SU-DHL-6 (cell line): ENCODE measurements around the gene FAM78B.

Experiments
- H2AFZ ChIP-seq: fragments of 200-600 bp; sonication (generic); 2 replicates; pipeline ENCODE4 v1.6.1; 2014; ENCODE audit warnings: low read depth, mild to moderate bottlenecking, moderate library complexity, mixed read lengths, antibody characterized with exemption, low read length; ENCODE audit not compliant: severe bottlenecking
- H3F3A ChIP-seq: fragments of 200-600 bp; shearing (Covaris generic); 2 replicates; pipeline ENCODE4 v1.6.0; 2016; ENCODE audit warnings: antibody characterized with exemption, mild to moderate bottlenecking; ENCODE audit not compliant: insufficient read depth
- H3K27ac ChIP-seq: fragments of 200-600 bp; sonication (generic); 2 replicates; pipeline ENCODE4 v1.5.1; 2016; ENCODE audit warnings: low read depth, mild to moderate bottlenecking, low read length, moderate library complexity, mixed read lengths
- H3K27me3 ChIP-seq: fragments of 200-600 bp; sonication (generic), shearing (Covaris generic); 2 replicates; pipeline ENCODE4 v1.6.0; 2014; ENCODE audit warnings: mild to moderate bottlenecking, low read length
- H3K36me3 ChIP-seq: fragments of 200-600 bp; sonication (generic); 2 replicates; pipeline ENCODE4 v1.6.1; 2014; ENCODE audit warnings: mild to moderate bottlenecking, low read length, mixed read lengths
- H3K4me2 ChIP-seq: fragments of 300-600, 200-600 bp; shearing (Covaris generic), sonication (generic); 2 replicates; pipeline ENCODE4 v1.6.0; 2014; ENCODE audit warnings: low read length, low read depth, mild to moderate bottlenecking; ENCODE audit not compliant: poor library complexity, severe bottlenecking
- H3K4me3 ChIP-seq: fragments of 200-600 bp; sonication (generic); 2 replicates; pipeline ENCODE4 v1.5.1; 2014; ENCODE audit warnings: antibody characterized with exemption, low read length, mild to moderate bottlenecking, mixed read lengths; ENCODE audit not compliant: insufficient read depth, poor library complexity, severe bottlenecking
- H3K79me2 ChIP-seq: fragments of 200-600 bp; sonication (generic); 2 replicates; pipeline ENCODE4 v1.6.1; 2014; ENCODE audit warnings: mild to moderate bottlenecking, low read length, moderate library complexity; ENCODE audit not compliant: insufficient read depth
- H3K9ac ChIP-seq: fragments of 200-600 bp; sonication (generic); 2 replicates; pipeline ENCODE4 v1.7.0; 2014; ENCODE audit warnings: mild to moderate bottlenecking, low read length
- H3K9me2 ChIP-seq: fragments of 200-600 bp; sonication (generic); replicated peaks from 2 replicates; pipeline ENCODE4 v1.6.1; 2014; ENCODE audit warnings: low read length; ENCODE audit not compliant: insufficient read depth
- H3K9me3 ChIP-seq: fragments of 200-600 bp; sonication (generic); 2 replicates; pipeline ENCODE4 v1.6.1; 2014; ENCODE audit warnings: low read length, mixed read lengths; ENCODE audit not compliant: insufficient read depth
- H4K20me1 ChIP-seq: fragments of 200-600 bp; sonication (generic); 2 replicates; pipeline ENCODE4 v1.6.1; 2014; ENCODE audit warnings: low read depth, mild to moderate bottlenecking, antibody characterized with exemption, low read length, moderate library complexity, mixed read lengths
- EZH2phosphoT487 ChIP-seq: fragments of 200-600 bp; sonication (generic), shearing (Covaris generic); conservative IDR thresholded peaks from 2 replicates; pipeline ENCODE4 v1.6.1; 2018; ENCODE audit warnings: mild to moderate bottlenecking, antibody characterized with exemption, low read length, moderate library complexity, mixed read lengths
- TF ChIP-seq, protein P1 (sequence below): fragments of 200-600 bp; sonication (generic); IDR thresholded peaks from one replicate; pipeline ENCODE4 v1.5.1; 2017; ENCODE audit warnings: antibody characterized with exemption, mild to moderate bottlenecking, low read length, moderate library complexity; ENCODE audit not compliant: insufficient read depth, poor library complexity, severe bottlenecking

FAM78B gene

GRCh38 chr1:166133857-166134256, 32.9 kb downstream of the FAM78B start:
- H2AFZ ChIP-seq: no peak overlapping the region
- no peaks in the 10 kb centered on the region for H3K9me3 ChIP-seq
- no peak overlapping the region for H3K4me2 ChIP-seq
- no peaks in the 10 kb centered on the region for H3K27me3 ChIP-seq
- H3F3A ChIP-seq: no peaks in the 10 kb centered on the region
- no peaks in the 10 kb centered on the region for H4K20me1 ChIP-seq
- H3K79me2 ChIP-seq: no peaks in the 10 kb centered on the region
- TF ChIP-seq EZH2phosphoT487: no peak
- TF ChIP-seq, protein P1, sequence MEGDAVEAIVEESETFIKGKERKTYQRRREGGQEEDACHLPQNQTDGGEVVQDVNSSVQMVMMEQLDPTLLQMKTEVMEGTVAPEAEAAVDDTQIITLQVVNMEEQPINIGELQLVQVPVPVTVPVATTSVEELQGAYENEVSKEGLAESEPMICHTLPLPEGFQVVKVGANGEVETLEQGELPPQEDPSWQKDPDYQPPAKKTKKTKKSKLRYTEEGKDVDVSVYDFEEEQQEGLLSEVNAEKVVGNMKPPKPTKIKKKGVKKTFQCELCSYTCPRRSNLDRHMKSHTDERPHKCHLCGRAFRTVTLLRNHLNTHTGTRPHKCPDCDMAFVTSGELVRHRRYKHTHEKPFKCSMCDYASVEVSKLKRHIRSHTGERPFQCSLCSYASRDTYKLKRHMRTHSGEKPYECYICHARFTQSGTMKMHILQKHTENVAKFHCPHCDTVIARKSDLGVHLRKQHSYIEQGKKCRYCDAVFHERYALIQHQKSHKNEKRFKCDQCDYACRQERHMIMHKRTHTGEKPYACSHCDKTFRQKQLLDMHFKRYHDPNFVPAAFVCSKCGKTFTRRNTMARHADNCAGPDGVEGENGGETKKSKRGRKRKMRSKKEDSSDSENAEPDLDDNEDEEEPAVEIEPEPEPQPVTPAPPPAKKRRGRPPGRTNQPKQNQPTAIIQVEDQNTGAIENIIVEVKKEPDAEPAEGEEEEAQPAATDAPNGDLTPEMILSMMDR: no peak
- no peaks in the 10 kb centered on the region for H3K36me3 ChIP-seq
- no peak overlapping the region for H3K27ac ChIP-seq
- H3K4me3 ChIP-seq: no peak overlapping the region
- no peak overlapping the region for H3K9ac ChIP-seq
- H3K9me2 ChIP-seq: no peaks in the 10 kb centered on the region

DNA sequence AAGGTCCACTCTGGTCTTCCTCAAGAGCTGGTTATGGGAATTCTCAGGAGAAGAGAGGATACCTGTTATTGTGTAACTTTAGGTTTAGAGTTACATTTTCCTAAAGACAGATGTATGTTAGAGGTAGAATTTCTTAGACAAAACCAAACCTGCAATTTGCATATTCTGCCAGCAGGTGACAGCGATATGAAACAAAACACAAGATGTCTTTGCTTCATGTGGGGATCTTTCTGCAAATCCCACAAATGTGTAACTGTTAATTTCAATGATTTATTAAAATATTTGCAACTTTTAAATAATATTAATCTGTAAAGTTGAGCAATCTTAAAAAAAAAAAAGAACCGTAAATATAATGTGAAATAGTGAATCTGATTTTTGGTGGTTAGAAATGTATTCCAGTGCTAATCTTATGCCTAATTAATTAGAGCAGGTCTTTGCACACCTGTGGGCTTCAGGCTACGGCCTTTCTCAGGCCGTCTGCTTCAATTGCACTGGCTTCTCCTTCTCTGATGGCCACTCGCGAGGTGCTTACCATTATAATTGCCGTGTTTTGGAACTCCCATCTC, 33.4 kb downstream of the FAM78B start:
- no peak overlapping the region for H3K27ac ChIP-seq
- no peaks in the 10 kb centered on the region for H3K79me2 ChIP-seq
- no peaks in the 10 kb centered on the region for H3F3A ChIP-seq
- TF ChIP-seq, protein P1: peak; percentile 58
- no peak for TF ChIP-seq EZH2phosphoT487
- no peak overlapping the region for H3K9ac ChIP-seq
- H3K9me2 ChIP-seq: no peaks in the 10 kb centered on the region
- H3K4me3 ChIP-seq: no peak overlapping the region
- no peaks in the 10 kb centered on the region for H3K36me3 ChIP-seq
- H3K27me3 ChIP-seq: no peaks in the 10 kb centered on the region
- no peaks in the 10 kb centered on the region for H4K20me1 ChIP-seq
- no peak overlapping the region for H2AFZ ChIP-seq
- no peak overlapping the region for H3K4me2 ChIP-seq
- no peaks in the 10 kb centered on the region for H3K9me3 ChIP-seq

- no peaks in the 10 kb centered on the region for H3K36me3 ChIP-seq
- no peaks in the 10 kb centered on the region for H4K20me1 ChIP-seq
- no peaks in the 10 kb centered on the region for H3K9me3 ChIP-seq
- H3K27me3 ChIP-seq: no peaks in the 10 kb centered on the region
- H3K9me2 ChIP-seq: no peaks in the 10 kb centered on the region
- no peak overlapping the region for H3K4me3 ChIP-seq
- no peaks in the 10 kb centered on the region for H3K79me2 ChIP-seq
- no peak overlapping the region for H2AFZ ChIP-seq
- H3F3A ChIP-seq: no peaks in the 10 kb centered on the region
- H3K4me2 ChIP-seq: no peak overlapping the region
- no peak overlapping the region for H3K27ac ChIP-seq
- TF ChIP-seq, protein P1: no peak
- no peak for TF ChIP-seq EZH2phosphoT487
- no peak overlapping the region for H3K9ac ChIP-seq
These were observed 34.3 kb downstream of the FAM78B start for GRCh38 chr1:166132496-166132895.
